GM08714 (cell line): ENCODE measurements around the gene NDUFAF3.

Source experiments
- H3K4me3 ChIP-seq: fragments of 200-500 bp; sonication (Bioruptor generic); 2 replicates; pipeline ENCODE4 v1.5.1; 2014; ENCODE audit warnings: mild to moderate bottlenecking, low read length, inconsistent platforms
- ZNF274 ChIP-seq: IDR thresholded peaks from 2 replicates; pipeline ENCODE4 v1.6.1; 2012; ENCODE audit warnings: mild to moderate bottlenecking, low read depth, low read length

Gene NDUFAF3

DNA sequence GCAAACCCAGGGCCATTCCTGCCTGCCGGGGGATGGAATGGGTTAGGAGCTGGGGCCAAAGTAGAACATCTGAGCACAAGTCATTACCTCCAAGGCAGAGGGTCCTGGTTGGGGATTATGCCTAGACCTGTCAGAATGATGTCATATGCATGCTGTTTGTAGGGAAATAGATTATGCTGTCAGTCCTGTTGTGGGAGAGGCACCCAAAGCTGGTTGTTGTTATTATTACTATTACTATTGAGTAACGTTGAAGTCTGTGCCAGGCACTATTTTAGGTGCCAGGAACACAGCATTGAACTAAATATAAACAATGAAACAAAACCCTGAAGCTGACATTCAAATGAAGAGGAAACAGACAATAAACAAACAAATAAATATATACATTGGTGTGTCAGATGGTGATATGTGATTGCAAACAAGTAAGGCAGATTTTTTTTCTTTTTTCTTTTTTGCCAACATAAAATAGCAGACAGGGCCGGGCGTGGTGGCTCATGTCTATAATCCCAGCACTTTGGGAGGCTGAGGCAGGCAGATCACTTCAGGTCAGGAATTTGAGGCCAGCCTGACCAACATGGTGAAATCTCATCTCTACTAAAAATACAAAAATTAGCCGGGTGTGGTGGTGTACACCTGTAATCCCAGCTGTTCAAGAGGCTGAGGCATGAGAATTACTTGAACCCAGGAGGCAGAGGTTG lies 29.9 kb upstream of the NDUFAF3 start:
- H3K4me3 ChIP-seq = no peak overlapping the region

DNA sequence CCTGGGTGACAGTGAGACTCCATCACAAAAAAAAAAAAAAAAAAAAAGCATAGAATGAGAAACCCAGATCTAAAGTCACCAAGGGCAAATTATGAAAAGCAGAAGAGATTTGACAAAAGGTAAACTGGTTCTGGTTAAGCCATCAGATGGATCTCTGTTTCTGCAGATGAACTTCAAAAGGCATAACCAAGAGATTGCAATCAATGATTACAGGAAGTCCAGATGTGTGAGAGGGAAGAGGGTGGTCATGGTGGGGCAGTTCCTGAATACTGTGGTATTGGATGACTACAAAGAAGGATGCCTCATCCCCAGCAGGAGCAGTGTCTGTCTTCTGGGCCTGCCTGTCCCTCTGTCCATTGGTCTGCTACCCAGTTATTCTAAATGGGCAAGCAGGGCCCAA lies 28.1 kb upstream of the NDUFAF3 start:
- TF ChIP-seq ZNF274 = no peak
- no peak overlapping the region for H3K4me3 ChIP-seq

More for the DNA sequence above, 29.9 kb upstream of the NDUFAF3 start:
- no peak for TF ChIP-seq ZNF274

DNA sequence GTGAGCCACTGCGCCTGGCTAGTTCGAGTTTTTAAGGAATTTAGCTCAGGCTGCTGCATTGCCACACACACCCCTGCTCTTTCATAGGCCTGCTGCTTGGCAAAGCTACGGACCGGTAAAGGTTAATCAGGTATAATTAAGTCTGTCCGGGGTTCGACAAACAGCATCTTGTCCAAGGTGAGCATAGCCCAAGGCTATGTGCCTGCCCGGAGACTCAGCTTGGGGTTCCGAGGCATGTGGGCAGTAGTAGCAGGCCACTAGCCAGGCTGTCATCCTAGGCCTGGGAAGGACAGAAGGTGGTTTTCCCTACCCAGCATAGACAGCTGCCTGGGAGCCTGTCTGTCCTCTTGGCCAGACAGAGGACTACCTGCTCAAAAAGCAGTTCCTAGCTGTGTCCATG lies 25.3 kb upstream of the NDUFAF3 start:
- H3K4me3 ChIP-seq = no peak overlapping the region
- TF ChIP-seq ZNF274 = no peak

DNA sequence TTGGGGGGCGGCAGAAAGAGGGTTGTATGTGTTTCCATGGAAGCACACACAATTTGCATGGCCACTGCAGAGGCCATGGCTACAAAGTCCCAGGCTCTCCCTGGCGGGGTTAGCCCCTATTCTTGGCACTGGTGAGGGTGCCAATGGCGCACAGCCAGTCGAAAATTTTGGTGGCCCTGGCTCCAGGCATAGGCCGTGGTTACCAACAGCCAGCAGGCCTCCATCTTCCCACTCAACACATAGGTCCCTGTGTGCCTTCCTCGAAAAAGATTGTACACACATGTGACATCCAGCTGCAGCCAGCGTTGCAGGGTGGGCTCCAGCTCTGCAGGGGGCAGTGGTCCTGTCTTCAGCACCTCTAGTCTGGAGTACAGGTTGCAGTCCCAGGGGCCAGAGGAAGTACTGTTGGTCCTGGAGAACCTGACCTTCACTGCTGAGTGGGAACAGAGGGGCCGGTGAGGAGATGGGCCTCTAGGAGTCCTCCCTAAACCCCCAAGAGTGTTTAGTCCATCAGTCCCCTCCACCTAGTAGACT lies 24.8 kb upstream of the NDUFAF3 start:
- TF ChIP-seq ZNF274 = no peak
- no peak overlapping the region for H3K4me3 ChIP-seq

DNA sequence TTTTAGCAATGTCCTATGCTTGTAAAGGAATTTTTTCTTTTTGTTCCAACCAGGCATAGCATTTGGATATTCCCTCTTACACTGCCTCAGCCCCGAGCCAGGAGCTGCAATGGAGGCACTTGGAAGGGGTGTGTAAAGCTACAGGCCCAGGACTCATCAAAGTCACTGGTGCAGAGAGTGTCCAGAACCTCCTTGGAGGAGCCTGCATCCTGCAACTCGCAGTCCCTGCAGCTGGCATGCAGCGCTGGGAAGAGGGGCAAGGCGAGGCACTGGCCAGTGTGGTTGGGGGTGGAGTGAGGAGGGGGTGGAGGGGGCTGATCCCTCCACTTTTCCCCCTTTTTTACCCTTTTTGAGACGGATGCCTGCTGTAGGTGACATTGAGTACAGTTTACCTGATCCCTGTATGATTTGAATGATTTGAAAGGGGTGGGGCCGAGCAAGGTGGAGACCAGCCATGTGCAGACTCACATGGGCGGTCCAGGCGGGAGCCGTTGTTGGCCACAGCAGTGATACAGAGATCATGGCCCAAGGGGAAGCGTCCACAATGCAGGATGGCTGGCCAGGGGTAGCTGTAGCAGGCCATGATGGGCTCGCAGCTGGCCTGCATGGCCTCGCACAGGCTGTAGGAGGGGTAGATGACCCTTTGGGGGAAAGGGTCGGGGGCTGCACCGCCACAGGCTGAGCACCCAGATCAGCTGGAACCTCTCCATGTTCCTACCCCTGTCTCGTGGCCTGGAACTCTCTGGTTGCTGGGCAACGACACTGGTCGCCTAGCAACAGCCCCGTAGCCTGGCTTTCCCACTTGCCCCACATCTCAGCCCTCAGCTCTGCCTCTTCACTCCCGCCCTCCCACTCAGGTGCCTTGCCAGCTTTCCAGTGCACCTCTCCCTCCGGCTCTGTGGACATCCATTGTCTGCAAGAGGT lies 23.9 kb upstream of the NDUFAF3 start:
- no peak for TF ChIP-seq ZNF274
- H3K4me3 ChIP-seq = no peak overlapping the region

DNA sequence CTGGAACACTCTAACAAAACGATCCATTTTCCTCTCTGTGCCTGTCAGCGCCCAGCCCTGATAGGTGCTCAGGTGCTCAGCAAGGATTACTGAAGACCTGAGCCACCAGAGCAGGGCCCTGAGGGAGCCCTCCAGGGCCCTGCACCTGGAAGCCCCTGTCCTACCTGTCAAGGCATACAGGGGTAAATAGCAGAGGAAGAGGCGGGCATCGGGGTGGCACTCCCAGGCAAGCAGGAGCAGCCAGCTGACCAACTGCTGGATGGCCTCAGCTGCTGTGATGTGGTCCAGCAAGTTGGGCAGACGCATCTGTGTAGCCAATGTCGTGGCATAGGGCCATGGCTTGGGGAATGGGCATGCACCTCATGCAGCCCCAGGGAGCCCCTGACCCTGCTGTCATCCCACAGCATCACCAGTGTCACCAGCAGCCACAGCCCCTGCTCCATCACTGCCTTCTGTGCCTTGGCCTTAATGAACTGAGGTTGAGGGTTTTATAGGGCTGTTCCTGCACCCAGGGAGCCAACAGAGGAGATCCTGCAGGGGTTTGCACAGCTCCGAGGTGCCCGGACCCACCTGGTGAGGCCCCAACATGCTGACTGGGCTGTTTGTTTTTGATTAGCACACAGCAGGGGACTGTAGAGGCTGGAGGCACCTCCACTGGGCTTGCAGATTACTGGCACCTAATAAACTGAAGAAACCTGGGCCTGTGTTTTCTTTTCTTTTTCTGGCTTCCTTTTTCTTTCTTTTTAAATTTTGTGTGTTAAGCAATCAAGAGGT lies 22.6 kb upstream of the NDUFAF3 start:
- TF ChIP-seq ZNF274 = no peak
- no peak overlapping the region for H3K4me3 ChIP-seq

DNA sequence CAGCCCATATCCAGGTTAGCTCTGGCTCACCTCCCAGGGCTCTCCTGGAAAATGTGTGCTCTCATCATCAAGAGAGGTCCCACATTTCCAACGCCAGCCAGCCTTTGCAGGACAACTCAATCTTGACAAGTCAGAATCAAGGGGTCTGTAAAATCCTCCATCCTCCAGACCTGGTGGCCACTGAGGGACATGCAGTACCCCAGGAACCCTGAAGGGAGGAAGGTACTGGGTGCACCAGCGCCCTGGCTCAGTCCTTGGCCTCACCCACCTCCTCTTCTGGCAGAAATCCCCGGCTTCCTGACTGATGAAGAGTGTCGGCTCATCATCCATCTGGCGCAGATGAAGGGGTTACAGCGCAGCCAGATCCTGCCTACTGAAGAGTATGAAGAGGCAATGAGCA lies 20.8 kb upstream of the NDUFAF3 start:
- no peak for TF ChIP-seq ZNF274
- no peak overlapping the region for H3K4me3 ChIP-seq

DNA sequence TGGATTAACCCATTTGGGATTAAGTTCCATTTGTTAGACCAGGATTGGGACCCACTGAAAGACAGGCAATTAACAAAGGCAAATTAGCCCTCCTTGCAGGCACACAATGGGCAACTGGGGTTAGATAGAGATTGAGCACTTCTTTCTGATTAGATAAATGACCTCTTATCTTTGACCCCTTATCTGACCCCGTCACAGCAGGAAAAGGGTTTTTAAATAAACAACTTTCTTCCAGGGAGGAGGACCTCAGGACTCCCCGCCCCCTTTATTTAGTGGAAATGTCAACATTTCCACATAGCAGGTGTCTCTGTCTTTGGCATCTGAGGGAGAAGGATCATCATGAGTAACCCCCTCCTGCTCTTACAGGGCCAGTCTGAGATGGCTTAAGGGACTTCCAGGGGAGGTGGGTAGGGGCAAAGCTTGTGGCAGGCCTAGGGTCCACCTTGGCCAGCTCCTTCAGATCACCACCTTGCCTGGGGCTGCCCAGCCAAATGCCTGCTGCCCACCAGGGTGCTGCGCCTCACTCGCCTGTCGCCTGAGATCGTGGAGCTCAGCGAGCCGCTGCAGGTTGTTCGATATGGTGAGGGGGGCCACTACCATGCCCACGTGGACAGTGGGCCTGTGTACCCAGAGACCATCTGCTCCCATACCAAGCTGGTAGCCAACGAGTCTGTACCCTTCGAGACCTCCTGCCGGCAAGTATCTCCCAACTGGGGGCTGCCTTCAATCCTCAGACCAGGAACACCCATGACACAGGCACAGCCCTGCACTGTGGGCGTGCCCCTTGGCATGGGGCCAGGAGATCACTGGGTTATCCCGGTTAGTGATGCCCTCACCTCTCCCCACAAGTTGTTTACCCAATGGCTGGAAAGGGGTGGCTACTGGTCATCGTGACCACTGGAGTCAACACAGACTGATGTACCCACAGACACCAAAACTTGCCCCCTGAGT lies 17.3 kb upstream of the NDUFAF3 start:
- H3K4me3 ChIP-seq = no peak overlapping the region
- TF ChIP-seq ZNF274 = no peak

DNA sequence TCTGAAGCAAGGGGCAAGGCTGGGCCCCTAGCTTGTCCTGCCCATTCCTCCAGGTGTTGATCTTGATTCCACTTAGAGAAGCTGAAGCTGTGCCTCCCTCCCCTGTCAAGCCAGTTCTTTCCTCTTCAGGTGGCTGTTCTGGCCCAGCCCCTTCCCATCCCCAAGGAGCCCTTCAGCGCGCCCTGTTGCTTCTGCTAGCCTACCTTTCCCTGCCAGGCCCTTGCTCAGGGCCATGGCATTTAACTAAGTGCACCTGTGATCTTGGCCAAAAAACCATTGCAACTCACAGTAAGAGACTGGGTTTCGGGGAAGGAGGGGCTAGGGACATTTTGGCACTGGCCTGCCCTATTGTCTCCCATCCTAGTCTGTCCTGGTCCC lies 16.6 kb upstream of the NDUFAF3 start:
- no peak for TF ChIP-seq ZNF274
- no peak overlapping the region for H3K4me3 ChIP-seq

DNA sequence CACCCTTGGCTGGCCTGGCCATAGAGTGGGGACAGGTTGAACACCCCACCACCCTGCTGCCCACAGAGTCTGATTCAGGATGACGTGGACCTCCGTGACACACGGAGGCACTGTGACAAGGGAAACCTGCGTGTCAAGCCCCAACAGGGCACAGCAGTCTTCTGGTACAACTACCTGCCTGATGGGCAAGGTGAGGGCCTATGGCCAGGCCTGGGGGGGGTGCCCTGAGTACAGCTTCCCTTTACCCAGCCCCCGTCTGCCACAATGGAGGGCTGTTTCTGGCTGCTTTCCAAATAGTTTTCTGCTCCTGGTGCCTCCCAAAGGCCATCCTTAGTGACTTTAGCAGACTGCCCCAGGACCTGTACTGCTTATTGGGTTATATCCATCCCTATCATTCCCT lies 15.9 kb upstream of the NDUFAF3 start:
- no peak overlapping the region; the same call in 1 of the 2 replicates for H3K4me3 ChIP-seq
- no peak for TF ChIP-seq ZNF274

DNA sequence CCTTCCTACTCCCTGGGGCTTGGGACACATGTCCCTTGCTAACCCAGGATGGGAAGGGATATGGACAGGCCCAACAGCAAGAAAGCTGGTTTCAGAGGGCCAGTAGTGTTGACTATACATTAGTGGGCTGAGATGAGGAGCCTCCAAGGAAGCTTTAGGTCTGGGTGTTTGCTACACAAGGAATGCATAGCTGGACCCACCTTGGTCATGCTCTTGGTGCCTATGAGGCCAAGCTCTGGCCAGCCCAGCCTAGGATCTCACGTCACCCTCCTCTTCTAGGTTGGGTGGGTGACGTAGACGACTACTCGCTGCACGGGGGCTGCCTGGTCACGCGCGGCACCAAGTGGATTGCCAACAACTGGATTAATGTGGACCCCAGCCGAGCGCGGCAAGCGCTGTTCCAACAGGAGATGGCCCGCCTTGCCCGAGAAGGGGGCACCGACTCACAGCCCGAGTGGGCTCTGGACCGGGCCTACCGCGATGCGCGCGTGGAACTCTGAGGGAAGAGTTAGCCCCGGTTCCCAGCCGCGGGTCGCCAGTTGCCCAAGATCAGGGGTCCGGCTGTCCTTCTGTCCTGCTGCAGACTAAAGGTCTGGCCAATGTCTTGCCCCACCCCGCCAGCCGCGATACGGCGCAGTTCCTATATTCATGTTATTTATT lies 15.4 kb upstream of the NDUFAF3 start:
- peak overlapping the region; percentile 72; the same call in 1 of the 2 replicates for H3K4me3 ChIP-seq
- TF ChIP-seq ZNF274 = no peak

DNA sequence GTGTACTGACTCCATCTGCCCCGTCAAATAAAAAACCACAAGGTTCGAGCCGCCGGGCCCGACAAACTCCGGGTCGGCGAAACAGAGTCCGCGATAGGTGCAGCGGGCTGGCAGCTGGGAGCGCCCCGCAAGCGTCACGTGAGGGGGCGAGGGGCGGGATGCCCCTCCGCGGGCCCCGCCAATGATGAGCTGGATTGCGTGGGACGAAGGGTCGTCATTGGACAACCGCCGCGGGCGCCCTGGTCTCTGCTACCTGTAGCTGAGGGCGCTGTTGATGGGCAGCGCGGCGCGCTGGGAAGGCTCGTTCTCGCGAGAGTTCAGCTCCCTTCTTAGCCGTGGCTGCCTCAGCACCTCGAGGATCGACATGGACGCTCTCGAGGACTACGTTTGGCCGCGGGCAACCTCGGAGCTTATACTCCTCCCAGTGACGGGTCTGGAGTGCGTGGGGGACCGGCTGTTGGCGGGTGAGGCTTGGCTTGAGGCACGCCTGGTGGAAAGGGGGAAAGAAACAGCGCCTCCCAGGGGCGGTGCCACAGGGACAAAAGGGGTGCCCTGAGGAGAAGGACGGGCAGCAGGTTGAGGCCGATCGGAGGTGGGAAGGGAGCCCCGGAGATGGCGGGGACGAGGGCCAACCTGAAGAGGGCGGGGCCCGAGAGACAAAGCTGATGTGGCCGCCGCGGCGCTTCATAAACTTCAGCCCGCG lies 14.7 kb upstream of the NDUFAF3 start, which contains the start of gene WDR6:
WDR6 (plus strand) TSS at position 324 of the 703 bp plus-strand sequence; CDS start at position 365, 41 bp downstream.
- peak within 1 kb of the TSS; percentile 91 for H3K4me3 ChIP-seq
- no peak for TF ChIP-seq ZNF274
